ENCODE measurements around the gene FEZ2. TPM values are rescaled to one million over a fixed set of nuclear protein-coding genes. Genes with fewer than 3 reads are reported as not detected.

Gene FEZ2
- total and polyA plus RNA-seq, 2 of the 13 experiments (the other 11 are each of a cell fraction or from before 2014, with no cell fraction given): 42.5 to 59.1 TPM

GRCh38 chr2:36613801-36614200 is 15.8 kb upstream of the FEZ2 start (continued):
- TF ChIP-seq ZNF569 (CRISPR knock-in tag; IDR thresholded peaks at IDR 0.05; ENCODE audit: borderline replicate concordance) (no peak), YY1 (IDR thresholded peaks at IDR 0.05; ENCODE audit: insufficient read depth, insufficient replicate concordance, low read depth, low read length) (no peak), PHF8 (CRISPR knock-in tag; IDR thresholded peaks at IDR 0.05) (no peak), ZNF121 (CRISPR knock-in tag; IDR thresholded peaks at IDR 0.05) (no peak), HDAC1 (CRISPR knock-in tag; IDR thresholded peaks at IDR 0.05) (no peak), TEAD3 (CRISPR knock-in tag; optimal IDR thresholded peaks at IDR 0.05; ENCODE audit: borderline replicate concordance) (no peak), CHCHD3 (CRISPR knock-in tag; IDR thresholded peaks at IDR 0.05) (no peak), ZNF414 (CRISPR knock-in tag; IDR thresholded peaks at IDR 0.05) (no peak)

GRCh38 chr2:36611316-36611990 is 13.5 kb upstream of the FEZ2 start:
- in situ Hi-C loops (cut with HindIII; ENCODE audit: extremely low pct_ligation_motif_present, low pct_unique_long_range_greater_than_20kb): no loop called here
- Histone ChIP-seq H3K4me3 (replicated peaks in 1 of 3; ENCODE audit: insufficient read depth in 1 of 3, low read depth in 2 of 3, low read length in 3 of 3) (no peak overlapping the region), H3K9me3 (ENCODE audit: low read length) (no peaks in the 10 kb centered on the region), H3K4me2 (ENCODE audit: low read depth, low read length) (no peak overlapping the region), H2AFZ (ENCODE audit: low read length) (no peak overlapping the region), H3K79me2 (ENCODE audit: insufficient read depth, low read length) (no peaks in the 10 kb centered on the region), H3K4me1 (ENCODE audit: insufficient read depth, low read length) (no peaks in the 10 kb centered on the region), H3K27ac (ENCODE audit: extremely low read length, insufficient read depth, low read length) (no peak overlapping the region), H4K20me1 (ENCODE audit: insufficient read depth, low read length) (no peaks in the 10 kb centered on the region), H3K27me3 (ENCODE audit: control insufficient read depth in 1 of 2, insufficient read depth in 2 of 2, low read length in 2 of 2) (no peaks in the 10 kb centered on the region), H3K9ac (ENCODE audit: insufficient read depth, low read depth, low read length) (no peak overlapping the region), H3K36me3 (replicated peaks in 1 of 2; ENCODE audit: control insufficient read depth in 1 of 2, insufficient read depth in 2 of 2, low read length in 2 of 2) (no peaks in the 10 kb centered on the region)
- WGBS (ENCODE audit: low lambda C conversion rate): 34% methylated on average over 5 of the region's 5 CpGs
- BruUV-seq (replicated peaks): no TSS peak
- FAIRE-seq (no peak), DNase-seq (ENCODE audit: low spot score) (no peak), ATAC-seq (peak; percentile 31; the same call in 1 of the 3 replicates)
- POLR2A ChIA-PET: no interaction called here
- CTCF ChIA-PET (ENCODE audit: low intra/inter-chr PET ratio, low total read pairs): no interaction called here
- intact Hi-C loops (cut with micrococcal nuclease; ENCODE audit: unreplicated experiment): no loop called here
- TF ChIP-seq ZNF280B (CRISPR knock-in tag; IDR thresholded peaks at IDR 0.05; ENCODE audit: borderline replicate concordance) (no peak), ZNF292 (CRISPR knock-in tag; IDR thresholded peaks at IDR 0.05; ENCODE audit: borderline replicate concordance, low read depth) (no peak), GTF3A (CRISPR knock-in tag; conservative IDR thresholded peaks at IDR 0.05) (no peak)
- TF ChIP-seq, protein P1, sequence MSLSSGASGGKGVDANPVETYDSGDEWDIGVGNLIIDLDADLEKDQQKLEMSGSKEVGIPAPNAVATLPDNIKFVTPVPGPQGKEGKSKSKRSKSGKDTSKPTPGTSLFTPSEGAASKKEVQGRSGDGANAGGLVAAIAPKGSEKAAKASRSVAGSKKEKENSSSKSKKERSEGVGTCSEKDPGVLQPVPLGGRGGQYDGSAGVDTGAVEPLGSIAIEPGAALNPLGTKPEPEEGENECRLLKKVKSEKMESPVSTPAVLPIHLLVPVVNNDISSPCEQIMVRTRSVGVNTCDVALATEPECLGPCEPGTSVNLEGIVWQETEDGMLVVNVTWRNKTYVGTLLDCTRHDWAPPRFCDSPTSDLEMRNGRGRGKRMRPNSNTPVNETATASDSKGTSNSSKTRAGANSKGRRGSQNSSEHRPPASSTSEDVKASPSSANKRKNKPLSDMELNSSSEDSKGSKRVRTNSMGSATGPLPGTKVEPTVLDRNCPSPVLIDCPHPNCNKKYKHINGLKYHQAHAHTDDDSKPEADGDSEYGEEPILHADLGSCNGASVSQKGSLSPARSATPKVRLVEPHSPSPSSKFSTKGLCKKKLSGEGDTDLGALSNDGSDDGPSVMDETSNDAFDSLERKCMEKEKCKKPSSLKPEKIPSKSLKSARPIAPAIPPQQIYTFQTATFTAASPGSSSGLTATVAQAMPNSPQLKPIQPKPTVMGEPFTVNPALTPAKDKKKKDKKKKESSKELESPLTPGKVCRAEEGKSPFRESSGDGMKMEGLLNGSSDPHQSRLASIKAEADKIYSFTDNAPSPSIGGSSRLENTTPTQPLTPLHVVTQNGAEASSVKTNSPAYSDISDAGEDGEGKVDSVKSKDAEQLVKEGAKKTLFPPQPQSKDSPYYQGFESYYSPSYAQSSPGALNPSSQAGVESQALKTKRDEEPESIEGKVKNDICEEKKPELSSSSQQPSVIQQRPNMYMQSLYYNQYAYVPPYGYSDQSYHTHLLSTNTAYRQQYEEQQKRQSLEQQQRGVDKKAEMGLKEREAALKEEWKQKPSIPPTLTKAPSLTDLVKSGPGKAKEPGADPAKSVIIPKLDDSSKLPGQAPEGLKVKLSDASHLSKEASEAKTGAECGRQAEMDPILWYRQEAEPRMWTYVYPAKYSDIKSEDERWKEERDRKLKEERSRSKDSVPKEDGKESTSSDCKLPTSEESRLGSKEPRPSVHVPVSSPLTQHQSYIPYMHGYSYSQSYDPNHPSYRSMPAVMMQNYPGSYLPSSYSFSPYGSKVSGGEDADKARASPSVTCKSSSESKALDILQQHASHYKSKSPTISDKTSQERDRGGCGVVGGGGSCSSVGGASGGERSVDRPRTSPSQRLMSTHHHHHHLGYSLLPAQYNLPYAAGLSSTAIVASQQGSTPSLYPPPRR (CRISPR knock-in tag; IDR thresholded peaks at IDR 0.05; ENCODE audit: borderline replicate concordance): no peak
